ENCODE measurements around the gene DLGAP4.

DNA sequence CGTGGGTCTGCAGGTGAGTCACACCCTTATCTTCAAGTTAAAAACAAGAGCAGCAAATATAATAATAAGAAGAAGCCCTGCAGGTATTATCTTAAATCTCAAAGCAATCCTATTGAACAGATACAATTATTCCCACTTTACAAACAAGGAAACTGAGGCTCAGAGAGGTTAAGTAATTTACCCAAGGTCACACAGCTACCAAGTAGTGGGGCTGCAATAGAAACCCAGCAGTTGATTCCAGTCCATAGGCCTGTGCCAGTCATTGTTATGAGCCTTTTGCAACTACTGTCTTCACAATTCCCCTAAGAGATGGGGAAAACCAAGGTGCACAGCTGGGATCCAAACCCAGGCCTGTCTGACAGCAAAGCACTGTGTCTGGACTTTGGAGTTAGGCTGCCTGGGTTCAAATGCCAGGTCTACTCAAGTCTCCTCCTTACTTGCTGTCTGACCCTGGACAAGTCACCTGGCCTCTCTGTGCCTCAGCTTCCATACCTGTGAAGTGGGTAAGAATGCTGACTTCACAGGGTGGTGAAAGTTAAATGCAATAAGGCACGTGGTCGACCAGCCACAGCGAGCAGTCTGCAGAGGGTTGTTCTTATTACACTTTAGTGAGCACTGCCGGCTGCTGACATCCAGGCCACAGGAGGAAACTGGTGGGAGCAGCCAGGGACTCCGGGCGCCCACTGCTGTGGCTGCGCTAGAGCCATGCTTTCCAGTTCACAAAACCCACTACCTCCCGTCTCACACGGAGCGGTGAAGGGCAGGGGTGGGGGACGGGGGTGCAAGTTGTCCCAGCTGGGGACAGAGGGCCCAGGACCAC, 241.3 kb downstream of the DLGAP4 start:
- TF ChIP-seq, protein P1, sequence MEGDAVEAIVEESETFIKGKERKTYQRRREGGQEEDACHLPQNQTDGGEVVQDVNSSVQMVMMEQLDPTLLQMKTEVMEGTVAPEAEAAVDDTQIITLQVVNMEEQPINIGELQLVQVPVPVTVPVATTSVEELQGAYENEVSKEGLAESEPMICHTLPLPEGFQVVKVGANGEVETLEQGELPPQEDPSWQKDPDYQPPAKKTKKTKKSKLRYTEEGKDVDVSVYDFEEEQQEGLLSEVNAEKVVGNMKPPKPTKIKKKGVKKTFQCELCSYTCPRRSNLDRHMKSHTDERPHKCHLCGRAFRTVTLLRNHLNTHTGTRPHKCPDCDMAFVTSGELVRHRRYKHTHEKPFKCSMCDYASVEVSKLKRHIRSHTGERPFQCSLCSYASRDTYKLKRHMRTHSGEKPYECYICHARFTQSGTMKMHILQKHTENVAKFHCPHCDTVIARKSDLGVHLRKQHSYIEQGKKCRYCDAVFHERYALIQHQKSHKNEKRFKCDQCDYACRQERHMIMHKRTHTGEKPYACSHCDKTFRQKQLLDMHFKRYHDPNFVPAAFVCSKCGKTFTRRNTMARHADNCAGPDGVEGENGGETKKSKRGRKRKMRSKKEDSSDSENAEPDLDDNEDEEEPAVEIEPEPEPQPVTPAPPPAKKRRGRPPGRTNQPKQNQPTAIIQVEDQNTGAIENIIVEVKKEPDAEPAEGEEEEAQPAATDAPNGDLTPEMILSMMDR (IDR thresholded peaks at IDR 0.05; ENCODE audit: insufficient read depth, low read length) = no peak
- TF ChIP-seq, protein P2, sequence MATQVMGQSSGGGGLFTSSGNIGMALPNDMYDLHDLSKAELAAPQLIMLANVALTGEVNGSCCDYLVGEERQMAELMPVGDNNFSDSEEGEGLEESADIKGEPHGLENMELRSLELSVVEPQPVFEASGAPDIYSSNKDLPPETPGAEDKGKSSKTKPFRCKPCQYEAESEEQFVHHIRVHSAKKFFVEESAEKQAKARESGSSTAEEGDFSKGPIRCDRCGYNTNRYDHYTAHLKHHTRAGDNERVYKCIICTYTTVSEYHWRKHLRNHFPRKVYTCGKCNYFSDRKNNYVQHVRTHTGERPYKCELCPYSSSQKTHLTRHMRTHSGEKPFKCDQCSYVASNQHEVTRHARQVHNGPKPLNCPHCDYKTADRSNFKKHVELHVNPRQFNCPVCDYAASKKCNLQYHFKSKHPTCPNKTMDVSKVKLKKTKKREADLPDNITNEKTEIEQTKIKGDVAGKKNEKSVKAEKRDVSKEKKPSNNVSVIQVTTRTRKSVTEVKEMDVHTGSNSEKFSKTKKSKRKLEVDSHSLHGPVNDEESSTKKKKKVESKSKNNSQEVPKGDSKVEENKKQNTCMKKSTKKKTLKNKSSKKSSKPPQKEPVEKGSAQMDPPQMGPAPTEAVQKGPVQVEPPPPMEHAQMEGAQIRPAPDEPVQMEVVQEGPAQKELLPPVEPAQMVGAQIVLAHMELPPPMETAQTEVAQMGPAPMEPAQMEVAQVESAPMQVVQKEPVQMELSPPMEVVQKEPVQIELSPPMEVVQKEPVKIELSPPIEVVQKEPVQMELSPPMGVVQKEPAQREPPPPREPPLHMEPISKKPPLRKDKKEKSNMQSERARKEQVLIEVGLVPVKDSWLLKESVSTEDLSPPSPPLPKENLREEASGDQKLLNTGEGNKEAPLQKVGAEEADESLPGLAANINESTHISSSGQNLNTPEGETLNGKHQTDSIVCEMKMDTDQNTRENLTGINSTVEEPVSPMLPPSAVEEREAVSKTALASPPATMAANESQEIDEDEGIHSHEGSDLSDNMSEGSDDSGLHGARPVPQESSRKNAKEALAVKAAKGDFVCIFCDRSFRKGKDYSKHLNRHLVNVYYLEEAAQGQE (IDR thresholded peaks at IDR 0.05; ENCODE audit: insufficient replicate concordance, low read depth) = no peak
- TF ChIP-seq POLR2AphosphoS5 (IDR thresholded peaks at IDR 0.05; ENCODE audit: low read depth) (no peak), SPI1 (IDR thresholded peaks at IDR 0.05; ENCODE audit: borderline replicate concordance, low read depth) (no peak)
